ENCODE results near the gene RXFP1. TPM values are rescaled to one million over a fixed set of nuclear protein-coding genes. Genes with fewer than 3 reads are reported as not detected.

The RXFP1 gene
- total and polyA plus RNA-seq, 2 experiments from 2014 or later = not detected

DNA sequence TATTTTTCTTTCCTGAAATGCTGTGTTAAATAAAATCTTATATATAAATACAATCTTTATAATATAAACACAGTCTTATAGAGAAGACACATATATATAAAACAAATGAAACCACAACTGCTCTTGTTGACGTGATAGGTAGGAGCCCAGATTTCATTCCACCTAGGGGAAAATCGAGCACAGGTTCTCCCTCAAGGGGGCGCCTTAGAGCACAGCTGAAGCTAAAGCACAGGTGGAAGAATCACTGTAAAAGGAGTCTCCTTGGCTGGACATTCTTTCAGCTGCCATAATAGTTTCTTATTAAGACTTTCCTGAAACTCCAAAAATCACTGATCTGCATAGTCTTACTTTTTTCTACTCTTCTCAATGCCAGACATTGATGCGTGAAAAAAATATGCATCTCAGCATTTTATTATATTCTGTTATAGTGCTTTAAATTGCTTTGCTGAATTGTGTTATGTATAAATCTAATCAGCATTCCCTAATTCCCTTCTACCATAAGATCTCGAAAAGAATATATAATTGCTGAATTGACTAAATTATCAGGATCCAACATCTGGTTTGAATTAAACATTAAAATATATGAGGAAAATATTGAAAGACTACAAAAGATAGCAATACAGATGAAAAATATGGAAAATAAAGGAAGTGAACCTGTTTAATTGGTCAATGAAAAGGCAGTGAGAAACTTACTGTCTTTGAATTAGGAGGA is 25.5 kb upstream of the RXFP1 start:
- DNase-seq (ENCODE audit: low read depth in 1 of 2, low spot score in 1 of 2) = peak; percentile 20 to 59

DNA sequence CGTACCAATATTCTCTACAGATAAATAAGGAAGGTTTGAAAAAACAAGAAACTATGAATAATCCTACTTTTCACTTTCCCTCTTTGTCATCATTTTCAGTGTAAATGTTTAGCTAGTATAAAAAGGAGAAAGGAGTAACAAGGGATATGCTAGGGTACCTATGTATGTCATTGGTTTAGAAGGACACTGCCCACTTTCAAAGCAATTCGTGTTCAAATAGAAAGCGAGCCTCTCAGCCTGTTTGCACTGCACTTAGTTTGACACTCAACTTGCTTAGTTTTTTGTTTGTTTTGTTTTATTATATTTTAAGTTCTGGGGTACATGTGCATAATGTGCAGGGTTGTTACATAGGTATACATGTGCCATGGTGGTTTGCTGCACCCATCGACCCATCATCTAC is 21.6 kb upstream of the RXFP1 start:
- H3K27ac ChIP-seq = no peak overlapping the region
- H3K4me1 ChIP-seq (ENCODE audit: low read depth) = no peaks in the 10 kb centered on the region
- no peak for DNase-seq (ENCODE audit: low read depth in 1 of 2, low spot score in 1 of 2)
- no peak overlapping the region for H3K4me3 ChIP-seq
- TF ChIP-seq, protein P1, sequence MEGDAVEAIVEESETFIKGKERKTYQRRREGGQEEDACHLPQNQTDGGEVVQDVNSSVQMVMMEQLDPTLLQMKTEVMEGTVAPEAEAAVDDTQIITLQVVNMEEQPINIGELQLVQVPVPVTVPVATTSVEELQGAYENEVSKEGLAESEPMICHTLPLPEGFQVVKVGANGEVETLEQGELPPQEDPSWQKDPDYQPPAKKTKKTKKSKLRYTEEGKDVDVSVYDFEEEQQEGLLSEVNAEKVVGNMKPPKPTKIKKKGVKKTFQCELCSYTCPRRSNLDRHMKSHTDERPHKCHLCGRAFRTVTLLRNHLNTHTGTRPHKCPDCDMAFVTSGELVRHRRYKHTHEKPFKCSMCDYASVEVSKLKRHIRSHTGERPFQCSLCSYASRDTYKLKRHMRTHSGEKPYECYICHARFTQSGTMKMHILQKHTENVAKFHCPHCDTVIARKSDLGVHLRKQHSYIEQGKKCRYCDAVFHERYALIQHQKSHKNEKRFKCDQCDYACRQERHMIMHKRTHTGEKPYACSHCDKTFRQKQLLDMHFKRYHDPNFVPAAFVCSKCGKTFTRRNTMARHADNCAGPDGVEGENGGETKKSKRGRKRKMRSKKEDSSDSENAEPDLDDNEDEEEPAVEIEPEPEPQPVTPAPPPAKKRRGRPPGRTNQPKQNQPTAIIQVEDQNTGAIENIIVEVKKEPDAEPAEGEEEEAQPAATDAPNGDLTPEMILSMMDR (IDR thresholded peaks at IDR 0.05; ENCODE audit: low read depth, low read length) = no peak
- no peaks in the 10 kb centered on the region for H3K27me3 ChIP-seq
- no peaks in the 10 kb centered on the region for H3K36me3 ChIP-seq
- no peaks in the 10 kb centered on the region for H3K9me3 ChIP-seq (ENCODE audit: low read depth)

More for the DNA sequence above, 25.5 kb upstream of the RXFP1 start:
- Histone ChIP-seq H3K4me1 (ENCODE audit: low read depth) (no peaks in the 10 kb centered on the region), H3K27ac (no peak overlapping the region), H3K27me3 (no peaks in the 10 kb centered on the region), H3K4me3 (no peak overlapping the region), H3K9me3 (ENCODE audit: low read depth) (no peaks in the 10 kb centered on the region), H3K36me3 (no peaks in the 10 kb centered on the region)
- TF ChIP-seq, protein P1 (IDR thresholded peaks at IDR 0.05; ENCODE audit: low read depth, low read length) = peak; percentile 52

DNA sequence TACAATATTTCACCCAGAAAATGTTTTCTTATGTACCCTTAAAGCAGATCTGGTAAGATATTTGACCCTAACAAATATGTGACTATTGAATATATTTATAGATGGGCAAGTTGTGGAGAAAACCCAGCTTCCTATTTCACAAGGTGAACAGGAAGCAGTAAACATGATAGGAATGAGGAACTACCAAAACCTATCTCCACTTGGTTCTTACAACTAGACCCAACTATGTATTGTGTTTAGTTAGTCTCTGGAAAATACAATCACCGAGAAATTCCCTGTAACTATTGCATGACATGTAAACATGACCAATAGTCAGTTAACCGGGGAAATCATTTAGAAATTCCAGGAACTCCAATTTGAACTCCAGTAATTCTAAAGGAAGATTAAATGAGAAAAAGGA is 8.4 kb upstream of the RXFP1 start:
- TF ChIP-seq, protein P1 (IDR thresholded peaks at IDR 0.05; ENCODE audit: low read depth, low read length) = no peak

DNA sequence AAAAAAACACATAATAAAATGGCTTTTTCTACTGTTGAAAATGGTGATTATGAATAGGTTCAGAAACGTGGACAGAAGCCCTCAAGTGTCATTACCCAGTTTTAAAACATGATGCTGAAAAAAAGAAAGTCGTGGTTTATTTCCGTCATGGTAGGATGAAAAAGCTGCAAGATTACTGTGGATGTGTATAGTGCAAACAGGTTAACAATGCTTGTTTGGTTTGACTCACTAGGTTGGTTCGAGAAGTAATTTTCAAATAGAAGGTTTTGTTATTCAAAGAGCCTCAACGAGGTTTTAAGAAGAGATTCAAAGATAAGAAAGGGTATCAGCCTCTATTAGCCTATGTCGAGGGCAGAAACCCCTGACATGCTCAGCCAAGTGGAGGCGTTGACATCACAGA is 2.5 kb upstream of the RXFP1 start:
- H3K4me3 ChIP-seq = no peak overlapping the region
- H3K4me1 ChIP-seq (ENCODE audit: low read depth) = no peaks in the 10 kb centered on the region
- H3K9me3 ChIP-seq (ENCODE audit: low read depth) = no peaks in the 10 kb centered on the region
- TF ChIP-seq, protein P1 (IDR thresholded peaks at IDR 0.05; ENCODE audit: low read depth, low read length) = no peak
- no peaks in the 10 kb centered on the region for H3K36me3 ChIP-seq
- no peaks in the 10 kb centered on the region for H3K27me3 ChIP-seq
- DNase-seq (ENCODE audit: low read depth in 1 of 2, low spot score in 1 of 2) = no peak
- no peak overlapping the region for H3K27ac ChIP-seq

More for the DNA sequence above, 8.4 kb upstream of the RXFP1 start:
- H3K27ac ChIP-seq = no peak overlapping the region
- no peaks in the 10 kb centered on the region for H3K4me1 ChIP-seq (ENCODE audit: low read depth)
- DNase-seq (ENCODE audit: low read depth in 1 of 2, low spot score in 1 of 2) = no peak
- no peaks in the 10 kb centered on the region for H3K9me3 ChIP-seq (ENCODE audit: low read depth)
- no peaks in the 10 kb centered on the region for H3K27me3 ChIP-seq
- no peak overlapping the region for H3K4me3 ChIP-seq
- no peaks in the 10 kb centered on the region for H3K36me3 ChIP-seq

DNA sequence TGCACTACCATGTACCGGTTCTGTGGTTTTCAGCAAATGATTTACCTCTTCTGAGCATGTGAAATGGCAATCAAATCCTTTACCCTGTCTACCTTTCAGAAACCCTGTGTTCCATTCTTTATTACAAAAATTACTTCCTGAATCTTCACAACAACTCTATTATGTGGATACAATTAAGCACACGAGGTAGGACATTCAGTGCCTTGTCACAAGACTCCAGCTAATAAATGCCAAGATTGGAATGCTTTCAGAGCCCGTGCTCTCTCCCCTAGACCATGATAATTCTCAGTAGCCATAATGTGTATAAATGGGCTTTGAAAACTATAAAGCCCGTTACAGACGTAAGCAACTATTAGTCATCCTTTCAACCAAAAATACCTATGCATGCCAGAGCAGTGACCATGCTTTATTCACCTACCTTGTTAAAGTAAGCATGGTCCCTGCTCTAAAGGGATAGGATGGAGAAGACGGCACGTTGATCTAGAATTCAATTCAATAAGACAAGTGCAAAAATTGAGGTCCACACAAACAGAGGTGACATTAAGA is 2.4 kb downstream of the RXFP1 start:
- TF ChIP-seq, protein P1 (IDR thresholded peaks at IDR 0.05; ENCODE audit: low read depth, low read length) = no peak
- Histone ChIP-seq H3K36me3 (no peaks in the 10 kb centered on the region), H3K4me3 (no peak overlapping the region), H3K27me3 (no peaks in the 10 kb centered on the region), H3K4me1 (ENCODE audit: low read depth) (no peaks in the 10 kb centered on the region), H3K27ac (no peak overlapping the region), H3K9me3 (ENCODE audit: low read depth) (no peaks in the 10 kb centered on the region)
- DNase-seq (ENCODE audit: low read depth in 1 of 2, low spot score in 1 of 2) = no peak

Data from cardiac muscle cell (in vitro differentiated cells and primary cell).